ENCODE results near the gene OR6C76.

GRCh38 chr12:55443776-55444175, 17.7 kb downstream of the OR6C76 start, which contains the start of gene OR6C2:
- TF ChIP-seq POLR2AphosphoS5 (IDR thresholded peaks at IDR 0.05; ENCODE audit: low read depth, low read length): no peak
- TF ChIP-seq TAF1 (IDR thresholded peaks at IDR 0.05; ENCODE audit: low read depth, low read length): no peak
- TF ChIP-seq PAX5 (IDR thresholded peaks at IDR 0.05; ENCODE audit: insufficient read depth, low read length, severe bottlenecking): no peak
- no peak for TF ChIP-seq POLR2A (IDR thresholded peaks at IDR 0.05; ENCODE audit: low read depth, low read length)
- TF ChIP-seq POU2F2 (IDR thresholded peaks at IDR 0.05; ENCODE audit: low read depth, low read length): no peak
